HL-60 (cell line): Measurements from ENCODE around the gene ARHGAP10.

Source experiments
- POLR2AphosphoS5 ChIP-seq: IDR thresholded peaks from 2 replicates; pipeline ENCODE4 v1.6.1; 2012; ENCODE audit warnings: low read depth
- TF ChIP-seq, protein P1 (sequence below): IDR thresholded peaks from one replicate; pipeline ENCODE4 v1.5.1; 2011; ENCODE audit warnings: low read length, control low read depth, inconsistent platforms; ENCODE audit not compliant: insufficient read depth
- TF ChIP-seq, protein P2 (sequence below): IDR thresholded peaks from 2 replicates; pipeline ENCODE4 v1.6.1; 2012; ENCODE audit warnings: low read depth; ENCODE audit not compliant: insufficient replicate concordance

DNA sequence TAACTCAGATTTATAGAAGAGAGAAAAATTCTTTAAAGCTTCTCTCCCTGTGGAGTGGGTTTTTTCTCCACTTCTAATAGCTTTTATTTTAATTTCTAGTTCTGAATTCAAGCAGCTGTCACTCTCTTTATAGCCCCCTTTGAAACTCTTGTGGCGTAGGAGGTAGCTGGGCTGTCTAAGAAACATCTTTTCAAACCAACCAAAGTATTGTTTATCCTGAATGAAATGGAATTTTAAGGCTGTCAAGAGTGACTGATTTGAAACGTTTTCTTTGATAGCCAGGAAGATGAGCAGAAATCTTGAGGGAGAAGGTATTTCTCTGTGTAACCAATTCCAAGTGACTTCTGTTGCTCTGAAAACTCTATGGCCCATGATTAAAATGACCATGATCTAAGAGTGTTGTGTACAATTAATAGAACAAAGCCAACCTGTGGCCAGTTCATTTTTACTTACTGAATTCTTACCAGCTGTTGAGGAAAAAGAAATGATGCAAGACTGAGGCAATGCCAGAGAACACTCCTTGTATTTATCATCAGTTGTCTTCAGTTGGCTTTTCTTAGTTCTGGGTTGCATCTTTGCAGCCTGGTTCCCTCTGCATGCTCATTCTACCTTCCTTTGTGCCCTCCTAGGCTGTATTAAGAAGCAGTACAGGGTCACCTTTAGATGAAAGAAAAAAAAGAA, 298.4 kb downstream of the ARHGAP10 start:
- TF ChIP-seq, protein P1, sequence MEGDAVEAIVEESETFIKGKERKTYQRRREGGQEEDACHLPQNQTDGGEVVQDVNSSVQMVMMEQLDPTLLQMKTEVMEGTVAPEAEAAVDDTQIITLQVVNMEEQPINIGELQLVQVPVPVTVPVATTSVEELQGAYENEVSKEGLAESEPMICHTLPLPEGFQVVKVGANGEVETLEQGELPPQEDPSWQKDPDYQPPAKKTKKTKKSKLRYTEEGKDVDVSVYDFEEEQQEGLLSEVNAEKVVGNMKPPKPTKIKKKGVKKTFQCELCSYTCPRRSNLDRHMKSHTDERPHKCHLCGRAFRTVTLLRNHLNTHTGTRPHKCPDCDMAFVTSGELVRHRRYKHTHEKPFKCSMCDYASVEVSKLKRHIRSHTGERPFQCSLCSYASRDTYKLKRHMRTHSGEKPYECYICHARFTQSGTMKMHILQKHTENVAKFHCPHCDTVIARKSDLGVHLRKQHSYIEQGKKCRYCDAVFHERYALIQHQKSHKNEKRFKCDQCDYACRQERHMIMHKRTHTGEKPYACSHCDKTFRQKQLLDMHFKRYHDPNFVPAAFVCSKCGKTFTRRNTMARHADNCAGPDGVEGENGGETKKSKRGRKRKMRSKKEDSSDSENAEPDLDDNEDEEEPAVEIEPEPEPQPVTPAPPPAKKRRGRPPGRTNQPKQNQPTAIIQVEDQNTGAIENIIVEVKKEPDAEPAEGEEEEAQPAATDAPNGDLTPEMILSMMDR, result no peak
- TF ChIP-seq, protein P2, sequence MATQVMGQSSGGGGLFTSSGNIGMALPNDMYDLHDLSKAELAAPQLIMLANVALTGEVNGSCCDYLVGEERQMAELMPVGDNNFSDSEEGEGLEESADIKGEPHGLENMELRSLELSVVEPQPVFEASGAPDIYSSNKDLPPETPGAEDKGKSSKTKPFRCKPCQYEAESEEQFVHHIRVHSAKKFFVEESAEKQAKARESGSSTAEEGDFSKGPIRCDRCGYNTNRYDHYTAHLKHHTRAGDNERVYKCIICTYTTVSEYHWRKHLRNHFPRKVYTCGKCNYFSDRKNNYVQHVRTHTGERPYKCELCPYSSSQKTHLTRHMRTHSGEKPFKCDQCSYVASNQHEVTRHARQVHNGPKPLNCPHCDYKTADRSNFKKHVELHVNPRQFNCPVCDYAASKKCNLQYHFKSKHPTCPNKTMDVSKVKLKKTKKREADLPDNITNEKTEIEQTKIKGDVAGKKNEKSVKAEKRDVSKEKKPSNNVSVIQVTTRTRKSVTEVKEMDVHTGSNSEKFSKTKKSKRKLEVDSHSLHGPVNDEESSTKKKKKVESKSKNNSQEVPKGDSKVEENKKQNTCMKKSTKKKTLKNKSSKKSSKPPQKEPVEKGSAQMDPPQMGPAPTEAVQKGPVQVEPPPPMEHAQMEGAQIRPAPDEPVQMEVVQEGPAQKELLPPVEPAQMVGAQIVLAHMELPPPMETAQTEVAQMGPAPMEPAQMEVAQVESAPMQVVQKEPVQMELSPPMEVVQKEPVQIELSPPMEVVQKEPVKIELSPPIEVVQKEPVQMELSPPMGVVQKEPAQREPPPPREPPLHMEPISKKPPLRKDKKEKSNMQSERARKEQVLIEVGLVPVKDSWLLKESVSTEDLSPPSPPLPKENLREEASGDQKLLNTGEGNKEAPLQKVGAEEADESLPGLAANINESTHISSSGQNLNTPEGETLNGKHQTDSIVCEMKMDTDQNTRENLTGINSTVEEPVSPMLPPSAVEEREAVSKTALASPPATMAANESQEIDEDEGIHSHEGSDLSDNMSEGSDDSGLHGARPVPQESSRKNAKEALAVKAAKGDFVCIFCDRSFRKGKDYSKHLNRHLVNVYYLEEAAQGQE, result no peak
- no peak for TF ChIP-seq POLR2AphosphoS5
